Hepatocyte (in vitro differentiated cells): ENCODE measurements around the gene OSBPL3.

Experiments
- CTCF ChIP-seq: fragments of 200-600 bp; sonication (generic); IDR thresholded peaks from 2 replicates; pipeline ENCODE4 v1.5.1; 2016; ENCODE audit warnings: antibody characterized with exemption, mild to moderate bottlenecking; ENCODE audit not compliant: poor library complexity
- EZH2 ChIP-seq: fragments of 200-600 bp; sonication (generic); IDR thresholded peaks from 2 replicates; pipeline ENCODE4 v1.6.1; 2016; ENCODE audit warnings: antibody characterized with exemption, mild to moderate bottlenecking, borderline replicate concordance

- no peak for TF ChIP-seq CTCF
- TF ChIP-seq EZH2: no peak
These were observed 190.9 kb downstream of the OSBPL3 start for GRCh38 chr7:24788961-24789576.
